GM19395 (cell line): ENCODE measurements around the gene CEMIP2.
"Not testable (repeated sequence)": the region's sequence is repeated elsewhere in the genome, so short reads cannot be mapped to it uniquely, and the experiment has no call there.

Experiments
- ATAC-seq: cut with Tn5 transposase; IDR thresholded peaks from one replicate; pipeline ENCODE4 v1.9.1; 2021; ENCODE audit warnings: mild to moderate bottlenecking, moderate library complexity; ENCODE audit not compliant: unreplicated experiment

The CEMIP2 gene, protein sequence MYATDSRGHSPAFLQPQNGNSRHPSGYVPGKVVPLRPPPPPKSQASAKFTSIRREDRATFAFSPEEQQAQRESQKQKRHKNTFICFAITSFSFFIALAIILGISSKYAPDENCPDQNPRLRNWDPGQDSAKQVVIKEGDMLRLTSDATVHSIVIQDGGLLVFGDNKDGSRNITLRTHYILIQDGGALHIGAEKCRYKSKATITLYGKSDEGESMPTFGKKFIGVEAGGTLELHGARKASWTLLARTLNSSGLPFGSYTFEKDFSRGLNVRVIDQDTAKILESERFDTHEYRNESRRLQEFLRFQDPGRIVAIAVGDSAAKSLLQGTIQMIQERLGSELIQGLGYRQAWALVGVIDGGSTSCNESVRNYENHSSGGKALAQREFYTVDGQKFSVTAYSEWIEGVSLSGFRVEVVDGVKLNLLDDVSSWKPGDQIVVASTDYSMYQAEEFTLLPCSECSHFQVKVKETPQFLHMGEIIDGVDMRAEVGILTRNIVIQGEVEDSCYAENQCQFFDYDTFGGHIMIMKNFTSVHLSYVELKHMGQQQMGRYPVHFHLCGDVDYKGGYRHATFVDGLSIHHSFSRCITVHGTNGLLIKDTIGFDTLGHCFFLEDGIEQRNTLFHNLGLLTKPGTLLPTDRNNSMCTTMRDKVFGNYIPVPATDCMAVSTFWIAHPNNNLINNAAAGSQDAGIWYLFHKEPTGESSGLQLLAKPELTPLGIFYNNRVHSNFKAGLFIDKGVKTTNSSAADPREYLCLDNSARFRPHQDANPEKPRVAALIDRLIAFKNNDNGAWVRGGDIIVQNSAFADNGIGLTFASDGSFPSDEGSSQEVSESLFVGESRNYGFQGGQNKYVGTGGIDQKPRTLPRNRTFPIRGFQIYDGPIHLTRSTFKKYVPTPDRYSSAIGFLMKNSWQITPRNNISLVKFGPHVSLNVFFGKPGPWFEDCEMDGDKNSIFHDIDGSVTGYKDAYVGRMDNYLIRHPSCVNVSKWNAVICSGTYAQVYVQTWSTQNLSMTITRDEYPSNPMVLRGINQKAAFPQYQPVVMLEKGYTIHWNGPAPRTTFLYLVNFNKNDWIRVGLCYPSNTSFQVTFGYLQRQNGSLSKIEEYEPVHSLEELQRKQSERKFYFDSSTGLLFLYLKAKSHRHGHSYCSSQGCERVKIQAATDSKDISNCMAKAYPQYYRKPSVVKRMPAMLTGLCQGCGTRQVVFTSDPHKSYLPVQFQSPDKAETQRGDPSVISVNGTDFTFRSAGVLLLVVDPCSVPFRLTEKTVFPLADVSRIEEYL (N-terminal part only)

GRCh38 chr9:71768388-71769174, at the start of gene CEMIP2:
TSS of gene CEMIP2 (minus strand) at chr9:71768513. CDS start at chr9:71750373, 18,140 bp downstream.
- peak; percentile 68 for ATAC-seq

GRCh38 chr9:71816916-71817451, 48.7 kb upstream of the CEMIP2 start:
- ATAC-seq = no peak

DNA sequence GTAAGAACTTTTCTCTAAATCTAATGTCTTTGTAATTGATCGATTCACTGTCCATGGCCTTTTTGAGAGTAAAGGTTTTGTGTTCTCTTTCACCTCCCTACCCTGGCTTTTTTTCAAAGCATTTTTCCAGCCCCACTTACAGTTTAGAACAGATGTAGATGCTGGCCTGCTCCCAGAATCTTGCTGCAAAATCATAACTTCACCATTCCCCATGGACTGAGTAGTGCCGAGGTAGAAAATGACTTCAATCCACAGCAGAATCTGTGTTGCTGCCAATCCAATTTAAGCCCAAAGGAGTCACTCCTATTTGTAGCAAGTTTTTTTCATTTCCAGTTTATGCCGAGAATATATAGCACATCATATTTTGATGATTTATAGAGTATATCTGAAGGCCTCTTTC, 46.5 kb upstream of the CEMIP2 start:
- ATAC-seq = no peak

DNA sequence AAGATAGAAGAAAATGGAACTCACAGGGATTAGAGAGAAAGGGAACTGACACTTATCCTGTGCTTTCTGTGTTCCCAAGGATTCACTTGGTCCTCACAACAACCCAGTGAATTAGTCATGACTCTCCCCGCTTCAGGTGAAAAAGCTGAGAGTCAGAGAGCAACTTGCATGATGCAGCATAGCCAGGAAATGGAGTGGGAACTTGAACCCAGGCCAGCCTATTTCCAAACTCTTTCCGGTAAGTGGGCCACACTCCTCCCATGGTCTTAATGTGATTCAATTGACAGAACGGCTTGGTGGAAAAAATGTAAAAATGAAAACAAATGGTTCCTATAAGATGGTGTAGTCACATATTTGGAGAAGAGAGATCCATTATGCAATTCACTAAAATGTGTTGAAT, 45.9 kb upstream of the CEMIP2 start:
- no peak for ATAC-seq

DNA sequence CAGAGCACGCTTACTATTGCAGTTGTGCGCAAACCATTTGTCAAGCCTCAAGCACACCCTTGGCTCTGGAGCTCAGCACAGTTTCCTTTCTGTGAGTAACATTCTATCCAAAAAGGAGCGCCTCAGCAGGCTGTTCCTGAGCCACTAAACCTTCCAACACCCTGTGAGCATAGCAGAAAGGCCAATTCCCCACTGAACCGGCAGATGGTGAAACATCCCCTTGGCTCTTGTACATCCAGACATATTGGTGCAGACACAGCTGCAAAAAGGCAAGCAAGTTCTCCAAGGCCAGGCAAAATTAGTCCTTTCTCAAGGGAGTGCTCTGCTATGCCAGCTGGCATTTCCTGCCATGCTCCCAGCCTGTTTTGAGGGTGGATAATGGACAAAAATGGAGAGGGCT, 44.1 kb upstream of the CEMIP2 start:
- no peak for ATAC-seq

GRCh38 chr9:71808068-71808467, 39.8 kb upstream of the CEMIP2 start:
- no peak for ATAC-seq

DNA sequence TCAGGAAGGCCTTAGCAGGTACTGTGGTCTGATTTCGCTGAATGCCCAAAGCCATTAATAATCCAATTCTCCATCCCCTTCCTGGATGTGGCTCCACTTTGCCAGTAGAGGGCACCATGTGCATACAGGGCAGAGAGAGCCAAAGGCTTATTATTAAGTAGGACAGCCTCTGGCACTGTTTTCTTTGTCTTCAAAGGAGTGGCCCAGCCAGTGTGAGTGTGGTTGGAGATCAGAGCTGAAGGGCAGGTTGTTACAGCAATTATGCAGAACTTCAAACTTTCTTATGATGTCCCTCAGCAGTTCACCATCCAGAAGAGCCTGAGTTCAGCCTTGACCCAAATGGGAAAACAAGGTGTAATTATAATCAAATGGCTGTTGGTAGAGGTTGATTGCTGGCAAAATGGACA, 38.6 kb upstream of the CEMIP2 start:
- ATAC-seq = peak; percentile 97

DNA sequence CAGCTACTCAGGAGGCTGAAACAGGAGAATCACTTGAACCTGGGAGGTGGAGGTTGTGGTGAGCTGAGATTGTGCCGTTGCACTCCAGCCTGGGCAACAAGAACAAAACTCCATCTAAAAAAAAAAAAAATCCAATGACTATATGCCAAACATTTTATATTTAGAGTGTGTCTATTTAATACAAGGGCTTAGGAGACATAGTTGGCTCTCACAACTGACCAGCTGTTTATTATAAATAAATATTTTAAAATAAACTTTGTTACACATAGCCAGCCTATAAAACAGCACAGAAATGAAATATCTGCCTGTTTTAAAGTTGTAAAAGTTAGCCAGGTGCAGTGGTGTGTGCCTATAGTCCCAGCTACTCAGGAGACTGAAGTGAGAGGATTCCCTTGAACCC, 36.8 kb upstream of the CEMIP2 start:
- ATAC-seq = not testable (repeated sequence)

GRCh38 chr9:71801826-71802225, 33.5 kb upstream of the CEMIP2 start:
- no peak for ATAC-seq

- ATAC-seq = no peak
These were observed 29.0 kb upstream of the CEMIP2 start for GRCh38 chr9:71797266-71797665.

DNA sequence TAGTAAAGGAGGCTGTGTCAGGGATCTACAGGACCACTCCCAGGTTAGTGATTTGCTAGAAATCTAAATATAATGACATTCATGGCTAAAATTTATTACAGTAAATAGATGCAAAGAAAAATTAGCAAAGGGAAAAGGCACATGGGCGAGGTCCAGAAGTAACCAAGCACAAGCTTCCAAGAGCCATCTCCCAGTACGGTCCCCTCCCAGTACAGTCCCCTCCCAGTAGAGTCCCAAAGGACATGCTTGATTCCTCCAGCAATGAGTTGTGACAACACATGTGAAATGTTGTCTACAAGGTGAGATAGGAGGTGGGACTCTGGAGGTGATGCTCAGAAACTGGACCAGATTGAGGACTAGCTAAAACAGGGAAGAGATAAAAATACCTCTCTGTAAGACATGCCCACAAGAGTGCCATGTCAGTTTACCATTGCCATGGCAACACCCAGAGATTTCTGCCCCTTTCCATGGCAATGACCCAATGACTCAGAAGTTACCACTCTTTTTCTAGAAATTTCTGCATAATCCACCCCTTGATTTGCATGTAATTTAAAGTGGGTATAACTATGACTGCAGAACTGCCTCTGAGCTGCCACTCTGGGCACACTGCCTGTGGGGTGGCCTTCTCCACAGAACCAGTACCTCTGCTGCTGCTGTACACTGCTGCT, 27.9 kb upstream of the CEMIP2 start:
- no peak for ATAC-seq

- ATAC-seq = peak; percentile 91
These were observed 26.9 kb upstream of the CEMIP2 start for GRCh38 chr9:71795097-71795813.

DNA sequence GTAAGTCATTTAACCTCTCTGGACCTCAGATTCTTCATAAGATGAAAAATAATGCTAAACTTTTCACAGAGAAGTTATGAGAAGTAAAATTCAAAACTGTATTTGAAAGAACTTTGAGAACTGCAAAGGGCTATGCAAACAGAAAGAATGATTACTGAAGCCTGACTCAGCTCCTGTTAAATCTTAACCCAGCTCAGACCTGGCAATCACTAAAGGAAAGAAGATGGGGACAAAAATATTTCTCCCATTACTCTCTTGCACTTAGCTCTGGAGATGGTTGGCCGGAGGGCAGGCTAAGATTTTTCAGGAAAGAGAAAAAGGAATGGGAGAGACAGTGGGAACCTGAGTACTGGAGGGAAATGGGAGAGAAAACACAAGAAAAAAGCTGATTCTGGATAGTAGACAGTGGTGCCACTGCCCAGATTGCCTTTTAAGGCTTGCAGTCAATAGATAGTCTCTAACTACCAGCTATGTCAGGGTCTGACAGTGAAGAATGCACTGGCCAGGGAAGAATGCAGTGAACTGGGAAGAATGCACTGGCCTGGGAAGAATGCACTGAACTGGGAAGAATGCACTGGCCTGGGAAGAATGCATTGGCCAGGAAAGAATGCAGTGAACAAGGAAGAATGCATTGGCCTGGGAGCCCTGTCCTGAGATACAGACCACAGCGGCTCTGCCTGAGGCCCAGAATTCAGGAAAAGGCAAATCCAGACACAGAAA, 25.2 kb upstream of the CEMIP2 start:
- peak; percentile 42 for ATAC-seq

DNA sequence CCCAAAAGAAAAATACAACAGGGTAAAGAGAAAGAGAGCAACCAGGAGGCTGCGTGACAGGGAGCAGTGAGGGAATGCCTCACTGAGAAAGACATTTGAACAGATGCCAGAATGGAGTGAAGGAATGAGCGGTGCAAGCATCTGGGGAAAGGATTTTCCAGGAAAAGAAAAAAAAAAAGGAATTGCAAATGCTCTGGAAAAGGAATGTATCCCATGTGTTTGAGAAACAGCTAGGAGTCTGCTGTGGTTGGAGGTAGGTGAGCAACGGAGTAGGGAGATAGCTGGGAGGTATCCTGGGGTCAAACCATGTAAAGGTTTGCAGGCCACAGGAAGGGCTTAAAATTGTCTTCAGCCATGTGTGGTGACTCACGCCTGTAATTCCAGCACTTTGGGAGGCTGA, 23.6 kb upstream of the CEMIP2 start:
- no peak for ATAC-seq

GRCh38 chr9:71790296-71790695, 22.0 kb upstream of the CEMIP2 start:
- ATAC-seq = no peak

DNA sequence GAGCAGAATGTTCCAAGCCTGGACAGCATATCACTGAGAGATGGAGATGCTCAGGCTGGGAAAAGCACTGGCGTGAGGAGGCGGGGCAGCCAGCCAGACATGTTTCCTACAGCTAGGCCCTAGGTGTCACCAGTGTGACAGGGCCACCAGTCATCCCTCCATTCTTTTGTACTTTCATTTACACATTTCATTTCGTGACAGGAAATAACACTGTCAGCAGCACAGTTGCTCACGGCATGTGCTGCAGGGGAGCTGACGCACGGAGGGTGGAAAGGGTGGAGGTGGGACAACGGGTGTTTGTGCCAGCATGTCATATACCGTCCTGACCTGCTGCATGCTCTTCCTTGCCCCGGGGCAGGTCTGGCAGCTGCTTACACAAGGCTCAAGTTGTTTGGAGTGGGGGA, 14.8 kb upstream of the CEMIP2 start:
- ATAC-seq = peak; percentile 84

GRCh38 chr9:71781391-71781790, 13.1 kb upstream of the CEMIP2 start:
- peak; percentile 79 for ATAC-seq

DNA sequence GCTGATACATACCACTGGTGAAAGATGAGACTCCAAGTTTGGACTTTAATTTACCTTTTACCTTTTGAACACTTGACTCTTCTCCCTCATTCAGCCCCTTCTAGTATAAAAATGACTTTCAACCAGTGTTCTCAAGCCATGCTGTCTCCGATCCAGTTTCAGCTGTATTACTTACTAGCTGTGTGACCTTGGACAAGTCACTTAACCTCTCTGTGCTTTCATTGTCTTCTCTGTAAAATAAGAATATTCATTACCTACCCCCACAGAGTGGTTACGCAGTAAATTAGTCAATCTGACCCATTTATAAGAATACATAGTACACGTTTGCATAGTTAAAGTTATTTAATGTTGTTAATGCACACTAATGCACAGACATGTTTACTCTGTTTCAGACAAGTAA, 12.6 kb upstream of the CEMIP2 start:
- ATAC-seq = no peak
